HepG2 (cell line): ENCODE measurements around the gene NKIRAS1. TPM values are rescaled to one million over a fixed set of nuclear protein-coding genes. Genes with fewer than 3 reads are reported as not detected.

Experiments
- AGO2 ChIP-seq: fragments of 200-400 bp; formaldehyde crosslinking; optimal IDR thresholded peaks from 2 replicates; pipeline ENCODE3; 2017; ENCODE audit warnings: mild to moderate bottlenecking, low read depth, low read length, moderate library complexity
- CHD4 ChIP-seq: fragments of 200-600 bp; sonication (generic); IDR thresholded peaks from 2 replicates; pipeline ENCODE4 v1.7.0; 2017; ENCODE audit warnings: mild to moderate bottlenecking, low read length, borderline replicate concordance
- DMAP1 ChIP-seq: IDR thresholded peaks from 2 replicates; pipeline ENCODE4 v1.6.1; 2016
- ISX ChIP-seq: sonication (generic); formaldehyde crosslinking; conservative IDR thresholded peaks from 2 replicates; pipeline ENCODE4 v1.5.0; 2020; ENCODE audit warnings: missing genetic modification reagents
- KAT2B ChIP-seq: fragments of 150-350 bp; IDR thresholded peaks from 2 replicates; pipeline ENCODE4 v1.6.1; 2014; ENCODE audit warnings: low read depth, low read length, borderline replicate concordance
- MAF1 ChIP-seq: sonication (generic); formaldehyde crosslinking; IDR thresholded peaks from 2 replicates; pipeline ENCODE4 v1.5.0; 2020; ENCODE audit warnings: missing genetic modification reagents, borderline replicate concordance
- MED1 ChIP-seq: sonication (generic); formaldehyde crosslinking; IDR thresholded peaks from 2 replicates; pipeline ENCODE4 v1.4.0; 2020; ENCODE audit warnings: missing genetic modification reagents
- MXD4 ChIP-seq: IDR thresholded peaks from 2 replicates; pipeline ENCODE4 v1.6.1; 2016; ENCODE audit warnings: mild to moderate bottlenecking, missing biosample characterization, missing genetic modification reagents
- TBX3 ChIP-seq: fragments of 450-650 bp; IDR thresholded peaks from 2 replicates; pipeline ENCODE4 v1.6.1; 2017; ENCODE audit warnings: antibody characterized with exemption, mild to moderate bottlenecking, inconsistent platforms, borderline replicate concordance
- U2AF2 ChIP-seq: fragments of 200-400 bp; formaldehyde crosslinking; IDR thresholded peaks from 2 replicates; pipeline ENCODE4 v1.6.1; 2017; ENCODE audit warnings: low read depth, mild to moderate bottlenecking, low read length
- ZNF296 ChIP-seq: sonication (generic); formaldehyde crosslinking; conservative IDR thresholded peaks from 2 replicates; pipeline ENCODE4 v1.5.0; 2020; ENCODE audit warnings: mild to moderate bottlenecking, missing genetic modification reagents
- polyA plus RNA-seq, 8 experiments: library from polyadenylated mRNA; depleted of rRNA in 3 of 8; stranded (reverse) in 7 of 8; unstranded in 1 of 8; fragments of >200 nt; fragmentation: Illumina TruSeq in 4 of 8; extraction: Trizol in 4 of 8; gene quantifications; 2 replicates each; pipeline versions ENCODE4 v1.2.1 to v1.2.3, GENCODE V29; 2011 to 2016; ENCODE audit warnings: low read depth in 4 of 8, missing spikeins in 1 of 8, mixed read lengths in 1 of 8; ENCODE audit not compliant: insufficient read depth in 1 of 8
- total RNA-seq, 5 experiments: library from RNA; depleted of rRNA; stranded (reverse); fragments of >200 nt; fragmentation: Illumina TruSeq; extraction: Trizol; gene quantifications; 2 replicates each; pipeline ENCODE4 v1.2.3, GENCODE V29; 2016; ENCODE audit warnings: low read depth in 1 of 5
- TF ChIP-seq, protein P1 (sequence below): sonication (generic); formaldehyde crosslinking; IDR thresholded peaks from 2 replicates; pipeline ENCODE4 v1.5.1; 2020; ENCODE audit warnings: mild to moderate bottlenecking, missing genetic modification reagents, borderline replicate concordance
- TF ChIP-seq, protein P2 (sequence below): sonication (generic); formaldehyde crosslinking; IDR thresholded peaks from 2 replicates; pipeline ENCODE4 v1.4.0; 2020; ENCODE audit warnings: missing genetic modification reagents
- TF ChIP-seq, protein P3 (sequence below): sonication (generic); formaldehyde crosslinking; IDR thresholded peaks from 2 replicates; pipeline ENCODE4 v1.5.0; 2020; ENCODE audit warnings: mild to moderate bottlenecking, low read depth, missing genetic modification reagents, borderline replicate concordance
- TF ChIP-seq, protein P4 (sequence below): sonication (generic); formaldehyde crosslinking; IDR thresholded peaks from 2 replicates; pipeline ENCODE4 v1.4.0; 2020; ENCODE audit warnings: missing genetic modification reagents, low read depth, mild to moderate bottlenecking, borderline replicate concordance
- TF ChIP-seq, protein P5 (sequence below): sonication (generic); formaldehyde crosslinking; IDR thresholded peaks from 2 replicates; pipeline ENCODE4 v1.4.0; 2020; ENCODE audit warnings: mild to moderate bottlenecking, missing genetic modification reagents

NKIRAS1 gene
- total and polyA plus RNA-seq, 2 of the 13 experiments (the other 11 are each of a cell fraction or from before 2014, with no cell fraction given): 4.3 to 8.0 TPM

DNA sequence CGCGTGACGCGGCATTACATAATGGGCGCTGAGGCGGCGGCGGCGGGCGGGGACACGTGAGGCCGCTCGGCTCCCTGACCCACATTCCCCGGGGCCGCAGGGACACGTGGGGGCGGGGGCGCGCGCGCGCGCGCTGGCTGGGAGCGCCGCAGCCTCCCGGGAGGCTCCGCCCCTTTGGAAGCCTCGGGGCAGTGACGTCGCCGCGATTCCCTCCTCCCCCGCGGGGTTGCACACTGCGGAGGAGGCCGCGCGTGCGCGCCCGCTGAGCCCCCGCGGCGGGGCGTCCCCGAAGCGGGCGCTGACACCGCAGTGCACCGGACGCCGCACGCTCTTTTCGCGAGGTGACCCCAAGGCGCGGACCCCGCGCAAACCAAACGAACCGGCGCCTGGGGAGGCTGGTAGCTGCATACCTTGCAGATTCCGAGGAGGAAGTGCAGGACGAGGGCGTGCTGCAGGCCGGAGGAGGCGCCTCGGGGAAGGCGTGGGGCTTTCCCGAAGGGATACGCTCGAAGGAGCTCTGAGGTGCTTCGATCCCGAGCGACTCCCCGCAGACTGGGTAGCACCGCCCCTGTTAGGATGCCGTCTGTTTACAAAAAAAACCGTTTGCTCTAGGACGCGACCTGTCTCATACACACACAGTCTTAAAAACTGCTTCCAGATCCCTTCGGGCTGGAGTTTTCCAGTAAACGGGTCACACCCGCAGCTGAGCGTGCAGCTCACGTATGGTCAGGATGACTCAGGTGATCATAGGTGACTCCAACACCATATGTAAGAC lies 29.3 kb upstream of the NKIRAS1 start (continued):
- TF ChIP-seq CHD4: no peak
- TF ChIP-seq, protein P1, sequence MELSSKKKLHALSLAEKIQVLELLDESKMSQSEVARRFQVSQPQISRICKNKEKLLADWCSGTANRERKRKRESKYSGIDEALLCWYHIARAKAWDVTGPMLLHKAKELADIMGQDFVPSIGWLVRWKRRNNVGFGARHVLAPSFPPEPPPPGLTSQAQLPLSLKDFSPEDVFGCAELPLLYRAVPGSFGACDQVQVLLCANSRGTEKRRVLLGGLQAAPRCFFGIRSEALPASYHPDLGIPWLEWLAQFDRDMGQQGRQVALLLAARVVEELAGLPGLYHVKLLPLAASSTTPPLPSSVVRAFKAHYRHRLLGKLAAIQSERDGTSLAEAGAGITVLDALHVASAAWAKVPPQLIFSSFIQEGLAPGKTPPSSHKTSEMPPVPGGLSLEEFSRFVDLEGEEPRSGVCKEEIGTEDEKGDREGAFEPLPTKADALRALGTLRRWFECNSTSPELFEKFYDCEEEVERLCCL (CRISPR knock-in tag): no peak
- TF ChIP-seq U2AF2: no peak
- TF ChIP-seq, protein P2, sequence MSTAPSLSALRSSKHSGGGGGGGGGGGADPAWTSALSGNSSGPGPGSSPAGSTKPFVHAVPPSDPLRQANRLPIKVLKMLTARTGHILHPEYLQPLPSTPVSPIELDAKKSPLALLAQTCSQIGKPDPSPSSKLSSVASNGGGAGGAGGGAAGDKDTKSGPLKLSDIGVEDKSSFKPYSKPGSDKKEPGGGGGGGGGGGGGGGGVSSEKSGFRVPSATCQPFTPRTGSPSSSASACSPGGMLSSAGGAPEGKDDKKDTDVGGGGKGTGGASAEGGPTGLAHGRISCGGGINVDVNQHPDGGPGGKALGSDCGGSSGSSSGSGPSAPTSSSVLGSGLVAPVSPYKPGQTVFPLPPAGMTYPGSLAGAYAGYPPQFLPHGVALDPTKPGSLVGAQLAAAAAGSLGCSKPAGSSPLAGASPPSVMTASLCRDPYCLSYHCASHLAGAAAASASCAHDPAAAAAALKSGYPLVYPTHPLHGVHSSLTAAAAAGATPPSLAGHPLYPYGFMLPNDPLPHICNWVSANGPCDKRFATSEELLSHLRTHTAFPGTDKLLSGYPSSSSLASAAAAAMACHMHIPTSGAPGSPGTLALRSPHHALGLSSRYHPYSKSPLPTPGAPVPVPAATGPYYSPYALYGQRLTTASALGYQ (CRISPR knock-in tag): peak; percentile 46; the same call in 1 of the 2 replicates
- peak; percentile 64 for TF ChIP-seq MED1 (CRISPR knock-in tag)
- TF ChIP-seq DMAP1 (CRISPR knock-in tag): peak; percentile 84; the same call in 1 of the 2 replicates
- no peak for TF ChIP-seq ZNF296 (CRISPR knock-in tag)
- TF ChIP-seq, protein P3, sequence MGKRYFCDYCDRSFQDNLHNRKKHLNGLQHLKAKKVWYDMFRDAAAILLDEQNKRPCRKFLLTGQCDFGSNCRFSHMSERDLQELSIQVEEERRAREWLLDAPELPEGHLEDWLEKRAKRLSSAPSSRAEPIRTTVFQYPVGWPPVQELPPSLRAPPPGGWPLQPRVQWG: no peak
- no peak for TF ChIP-seq ISX (CRISPR knock-in tag)
- TF ChIP-seq, protein P4, sequence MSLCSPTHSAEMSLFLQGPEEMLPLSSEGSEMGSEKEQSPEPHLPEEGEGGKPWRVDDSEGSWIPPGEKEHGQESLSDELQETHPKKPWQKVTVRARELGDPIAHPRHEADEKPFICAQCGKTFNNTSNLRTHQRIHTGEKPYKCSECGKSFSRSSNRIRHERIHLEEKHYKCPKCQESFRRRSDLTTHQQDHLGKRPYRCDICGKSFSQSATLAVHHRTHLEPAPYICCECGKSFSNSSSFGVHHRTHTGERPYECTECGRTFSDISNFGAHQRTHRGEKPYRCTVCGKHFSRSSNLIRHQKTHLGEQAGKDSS: peak; percentile 73; the same call in 1 of the 2 replicates
- no peak for TF ChIP-seq MAF1 (CRISPR knock-in tag)
- no peak for TF ChIP-seq KAT2B
- TF ChIP-seq TBX3: no peak
- TF ChIP-seq MXD4 (CRISPR knock-in tag): peak; percentile 93
- TF ChIP-seq, protein P5, sequence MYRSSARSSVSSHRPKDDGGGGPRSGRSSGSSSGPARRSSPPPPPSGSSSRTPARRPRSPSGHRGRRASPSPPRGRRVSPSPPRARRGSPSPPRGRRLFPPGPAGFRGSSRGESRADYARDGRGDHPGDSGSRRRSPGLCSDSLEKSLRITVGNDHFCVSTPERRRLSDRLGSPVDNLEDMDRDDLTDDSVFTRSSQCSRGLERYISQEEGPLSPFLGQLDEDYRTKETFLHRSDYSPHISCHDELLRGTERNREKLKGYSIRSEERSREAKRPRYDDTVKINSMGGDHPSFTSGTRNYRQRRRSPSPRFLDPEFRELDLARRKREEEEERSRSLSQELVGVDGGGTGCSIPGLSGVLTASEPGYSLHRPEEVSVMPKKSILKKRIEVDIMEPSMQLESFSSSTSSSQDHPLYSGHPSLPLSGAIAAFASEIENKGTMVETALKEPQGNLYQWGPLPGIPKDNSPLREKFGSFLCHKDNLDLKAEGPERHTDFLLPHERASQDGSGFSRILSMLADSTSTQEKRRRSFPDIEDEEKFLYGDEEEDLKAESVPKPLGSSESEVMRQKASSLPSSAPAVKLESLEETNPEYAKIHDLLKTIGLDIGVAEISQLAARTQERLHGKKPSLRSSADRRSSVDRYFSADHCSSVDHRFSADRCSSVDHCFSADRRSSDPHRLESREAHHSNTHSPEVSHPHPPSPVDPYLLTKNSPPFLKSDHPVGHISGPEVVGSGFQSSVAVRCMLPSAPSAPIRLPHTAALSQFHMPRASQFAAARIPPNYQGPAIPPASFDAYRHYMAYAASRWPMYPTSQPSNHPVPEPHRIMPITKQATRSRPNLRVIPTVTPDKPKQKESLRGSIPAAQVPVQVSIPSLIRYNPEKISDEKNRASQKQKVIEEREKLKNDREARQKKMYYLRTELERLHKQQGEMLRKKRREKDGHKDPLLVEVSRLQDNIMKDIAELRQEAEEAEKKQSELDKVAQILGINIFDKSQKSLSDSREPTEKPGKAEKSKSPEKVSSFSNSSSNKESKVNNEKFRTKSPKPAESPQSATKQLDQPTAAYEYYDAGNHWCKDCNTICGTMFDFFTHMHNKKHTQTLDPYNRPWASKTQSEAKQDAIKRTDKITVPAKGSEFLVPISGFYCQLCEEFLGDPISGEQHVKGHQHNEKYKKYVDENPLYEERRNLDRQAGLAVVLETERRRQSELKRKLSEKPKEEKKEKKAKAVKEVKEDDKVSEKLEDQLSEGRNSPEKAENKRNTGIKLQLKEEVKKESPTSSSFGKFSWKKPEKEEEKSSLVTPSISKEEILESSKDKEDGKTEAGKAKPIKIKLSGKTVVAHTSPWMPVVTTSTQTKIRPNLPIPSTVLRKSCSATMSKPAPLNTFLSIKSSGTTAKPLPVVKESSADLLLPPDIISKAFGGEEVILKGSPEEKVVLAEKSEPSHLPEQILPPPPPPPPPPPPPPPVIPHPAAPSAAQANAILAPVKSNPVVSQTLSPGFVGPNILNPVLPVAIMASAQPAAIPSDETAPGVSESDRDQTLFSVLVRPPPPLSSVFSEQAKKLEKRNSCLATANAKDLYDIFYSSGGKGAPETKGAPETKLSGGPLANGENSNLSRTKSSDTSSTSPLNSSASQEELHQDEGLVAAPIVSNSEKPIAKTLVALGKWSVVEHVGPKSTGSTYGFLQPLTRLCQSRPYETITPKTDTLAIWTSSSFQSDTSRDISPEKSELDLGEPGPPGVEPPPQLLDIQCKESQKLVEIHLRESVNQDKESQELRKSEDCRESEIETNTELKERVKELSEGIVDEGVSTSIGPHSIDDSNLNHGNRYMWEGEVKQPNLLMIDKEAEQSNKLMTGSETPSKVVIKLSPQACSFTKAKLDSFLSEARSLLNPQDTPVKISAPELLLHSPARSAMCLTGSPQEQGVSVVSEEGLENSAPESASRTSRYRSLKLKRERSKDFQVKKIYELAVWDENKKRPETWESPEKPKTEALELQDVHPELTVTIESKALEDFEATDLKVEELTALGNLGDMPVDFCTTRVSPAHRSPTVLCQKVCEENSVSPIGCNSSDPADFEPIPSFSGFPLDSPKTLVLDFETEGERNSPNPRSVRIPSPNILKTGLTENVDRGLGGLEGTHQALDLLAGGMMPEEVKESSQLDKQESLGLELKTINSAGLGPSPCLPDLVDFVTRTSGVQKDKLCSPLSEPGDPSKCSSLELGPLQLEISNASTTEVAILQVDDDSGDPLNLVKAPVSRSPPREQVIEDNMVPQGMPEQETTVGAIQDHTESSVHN (CRISPR knock-in tag): no peak
- peak; percentile 84 for TF ChIP-seq AGO2
